ENCODE data around the gene EIF4G3. TPM values are rescaled to one million over a fixed set of nuclear protein-coding genes. Genes with fewer than 3 reads are reported as not detected.

The EIF4G3 gene
- total and polyA plus RNA-seq, 2 of the 8 experiments (the other 6 are each of a cell fraction or from before 2014, with no cell fraction given) = 47.5 to 66.6 TPM

DNA sequence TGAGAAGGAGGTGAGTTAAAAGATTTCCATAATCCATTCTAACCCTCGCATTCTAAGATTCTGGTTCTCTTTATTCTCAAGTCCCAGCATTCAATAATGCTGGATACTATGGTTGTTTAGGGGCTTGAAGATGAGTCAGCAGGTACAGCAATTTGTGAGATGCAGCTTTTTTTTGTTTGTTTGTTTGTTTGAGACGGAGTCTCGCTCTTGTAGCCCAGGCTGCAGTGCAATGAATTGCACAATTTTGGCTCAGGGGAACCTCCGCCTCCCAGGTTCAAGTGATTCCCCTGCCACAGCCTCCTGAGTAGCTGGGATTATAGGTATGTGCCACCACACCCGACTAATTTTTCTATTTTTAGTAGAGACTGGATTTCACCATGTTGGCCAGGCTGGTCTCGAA, 23.3 kb downstream of the EIF4G3 start:
- Histone ChIP-seq H3K36me3 (ENCODE audit: control insufficient read depth in 2 of 4, insufficient read depth in 4 of 4, low read length in 3 of 4) (peaks cover 0 to 11% (median 2%) of the 10 kb centered on the region in 4 experiments; a peak in 3 of 8 replicates), H3K27me3 (replicated peaks in 1 of 4; ENCODE audit: control insufficient read depth in 3 of 4, extremely low read depth in 1 of 4, insufficient read depth in 3 of 4, low read length in 3 of 4) (no peaks in the 10 kb centered on the region), H3K27ac (ENCODE audit: low read depth, low read length) (no peak overlapping the region), H3K9ac (replicated peaks in 1 of 4; ENCODE audit: extremely low read depth in 1 of 4, low read depth in 3 of 4, low read length in 3 of 4) (no peak overlapping the region), H2BK5ac (ENCODE audit: low read depth, low read length) (no peak overlapping the region), H3K23ac (ENCODE audit: insufficient read length) (no peak overlapping the region), H3K4ac (replicated peaks; ENCODE audit: insufficient read length, low read depth, low read length) (no peak overlapping the region), H4K8ac (ENCODE audit: extremely low read depth, insufficient read depth, low read length) (no peak overlapping the region), H2BK15ac (ENCODE audit: low read length) (no peak overlapping the region), H3K4me3 (ENCODE audit: extremely low read depth in 1 of 4, insufficient read depth in 2 of 4, low read depth in 3 of 4, low read length in 4 of 4) (no peak overlapping the region), H3K18ac (ENCODE audit: extremely low read depth, low read length) (no peak overlapping the region), H3K4me1 (replicated peaks in 1 of 4; ENCODE audit: control insufficient read depth in 3 of 4, insufficient read depth in 4 of 4, low read length in 3 of 4) (no peaks in the 10 kb centered on the region), H3K56ac (replicated peaks; ENCODE audit: insufficient read length, low read depth, low read length) (no peak overlapping the region), H2AFZ (ENCODE audit: low read length) (no peak overlapping the region), H3K4me2 (ENCODE audit: insufficient read depth in 1 of 2, low read depth in 2 of 2, low read length in 2 of 2) (no peak overlapping the region), H3K9me3 (ENCODE audit: insufficient read depth in 2 of 2, low read depth in 1 of 2, low read length in 1 of 2) (no peaks in the 10 kb centered on the region), H3K79me1 (ENCODE audit: low read depth, low read length) (no peaks in the 10 kb centered on the region; the same call in 1 of the 2 replicates), H2BK12ac (ENCODE audit: low read depth, low read length) (no peak overlapping the region), H2BK120ac (replicated peaks; ENCODE audit: low read depth, low read length) (no peak overlapping the region), H2AK5ac (ENCODE audit: low read depth, low read length) (no peak overlapping the region), H4K5ac (ENCODE audit: insufficient read length, low read depth, low read length) (no peak overlapping the region), H2BK20ac (ENCODE audit: low read length) (no peak overlapping the region), H3K23me2 (ENCODE audit: low read depth, low read length) (no peaks in the 10 kb centered on the region; the same call in 1 of the 2 replicates), H3K14ac (ENCODE audit: insufficient read length) (no peak overlapping the region), H3K79me2 (ENCODE audit: control insufficient read depth in 1 of 2, insufficient read depth in 2 of 2, low read length in 2 of 2) (peaks cover 2 to 83% of the 10 kb centered on the region in 2 experiments; a peak in 2 of 4 replicates), H4K20me1 (replicated peaks in 1 of 2; ENCODE audit: control insufficient read depth in 1 of 2, insufficient read depth in 2 of 2, low read length in 2 of 2) (peaks cover 0 to 4% of the 10 kb centered on the region in 2 experiments), H4K91ac (replicated peaks; ENCODE audit: insufficient read length, low read length) (no peak overlapping the region)
- no peak for DNase-seq (ENCODE audit: low read depth in 1 of 2, low spot score in 2 of 2)
- ChIA-PET CTCF (ENCODE audit: partially characterized antibody) (interaction anchor here (0.6 to 1.8 kb wide), 4 partner anchors 17 to 42 kb away, joined by 3 to 5 read pairs (median 4); no protein-coding TSS in a partner anchor), POLR2A (ENCODE audit: partially characterized antibody) (no interaction called here)
- WGBS, 2 experiments (ENCODE audit: extremely low coverage in 1 of 2, insufficient coverage in 1 of 2, insufficient read length in 1 of 2, insufficient replicate concordance in 2 of 2, low coverage in 1 of 2, low lambda C conversion rate in 2 of 2, missing lambda C conversion rate in 1 of 2) = 88% methylated on average over 6 of the region's 6 CpGs; no CpG with 5 or more reads in 1 of the 2 experiments
- no peak for FAIRE-seq
- TF ChIP-seq KDM4A (IDR thresholded peaks at IDR 0.05; ENCODE audit: low read depth, low read length, severe bottlenecking) = no peak
- TF ChIP-seq SAP30 (IDR thresholded peaks at IDR 0.05; ENCODE audit: insufficient read depth, insufficient replicate concordance, low read length) = no peak
- no peak for TF ChIP-seq TAF1 (IDR thresholded peaks at IDR 0.05; ENCODE audit: low read depth, low read length)
- TF ChIP-seq BCL11A (IDR thresholded peaks at IDR 0.05; ENCODE audit: low read depth in 2 of 2, low read length in 2 of 2) = no peak
- TF ChIP-seq, protein P1, sequence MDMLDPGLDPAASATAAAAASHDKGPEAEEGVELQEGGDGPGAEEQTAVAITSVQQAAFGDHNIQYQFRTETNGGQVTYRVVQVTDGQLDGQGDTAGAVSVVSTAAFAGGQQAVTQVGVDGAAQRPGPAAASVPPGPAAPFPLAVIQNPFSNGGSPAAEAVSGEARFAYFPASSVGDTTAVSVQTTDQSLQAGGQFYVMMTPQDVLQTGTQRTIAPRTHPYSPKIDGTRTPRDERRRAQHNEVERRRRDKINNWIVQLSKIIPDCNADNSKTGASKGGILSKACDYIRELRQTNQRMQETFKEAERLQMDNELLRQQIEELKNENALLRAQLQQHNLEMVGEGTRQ (IDR thresholded peaks at IDR 0.05; ENCODE audit: low read length) = no peak
- no peak for TF ChIP-seq SP1 (IDR thresholded peaks at IDR 0.05; ENCODE audit: low read depth, low read length)
- TF ChIP-seq POLR2A (IDR thresholded peaks at IDR 0.05; ENCODE audit: control extremely low read depth in 1 of 2, low read depth in 2 of 2, low read length in 2 of 2) = no peak
- TF ChIP-seq SP4 (IDR thresholded peaks at IDR 0.05; ENCODE audit: low read length) = no peak
- TF ChIP-seq NANOG (IDR thresholded peaks at IDR 0.05; ENCODE audit: insufficient read depth, low read depth, low read length, poor library complexity, severe bottlenecking) = no peak
- no peak for TF ChIP-seq GABPA (IDR thresholded peaks at IDR 0.05; ENCODE audit: borderline replicate concordance, insufficient read depth, low read length)
- no peak for TF ChIP-seq TBP (IDR thresholded peaks at IDR 0.05; ENCODE audit: low read depth, low read length)
- no peak for TF ChIP-seq CEBPB (IDR thresholded peaks at IDR 0.05; ENCODE audit: low read depth, low read length)
- TF ChIP-seq CBX8 (IDR thresholded peaks at IDR 0.05; ENCODE audit: borderline replicate concordance, low read depth, low read length) = no peak
- no peak for TF ChIP-seq KDM5A (IDR thresholded peaks at IDR 0.05; ENCODE audit: low read length)
